ENCODE measurements around the gene LTK. TPM values are rescaled to one million over a fixed set of nuclear protein-coding genes. Genes with fewer than 3 reads are reported as not detected.
A peak's percentile ranks its signal among the peaks of the same experiment; 100 is the strongest.

The LTK gene
- total RNA-seq, 5 donors from 2014 or later (not counting 1 experiment from before 2014, with no cell fraction given): 2.0 to 14.3 (median 6.8) TPM

GRCh38 chr15:41486286-41486685 lies 27.3 kb downstream of the LTK start:
- Mint-ChIP-seq H3K9me3 (no peaks in the 10 kb centered on the region), H3K4me3 (no peak overlapping the region), H3K27me3 (peaks cover 0 to 2% of the 10 kb centered on the region in 2 donors), H3K27ac (no peak overlapping the region), H3K36me3 (peaks cover 5% of the 10 kb centered on the region), H3K4me1 (peaks cover 23 to 28% (median 23%) of the 10 kb centered on the region in 3 donors)
- 90% methylated on average over 41 of the region's 43 CpGs for WGBS (ENCODE audit: insufficient coverage)
- ATAC-seq (replicated peaks in 1 of 4) (no peak), DNase-seq (no peak)
- ChIA-PET CTCF (interaction anchor here in 1 of 2 donors (0.7 kb wide), 1 partner anchor 112 kb away, joined by 5 read pairs; no protein-coding TSS in a partner anchor), POLR2A (no interaction called here)
- H3K27ac ChIP-seq (ENCODE audit: low read length): no peak overlapping the region
- peaks cover 1 to 4% of the 10 kb centered on the region in 2 donors for H3K36me3 ChIP-seq (ENCODE audit: control insufficient read depth in 2 of 2, extremely low read depth in 1 of 2, insufficient read depth in 1 of 2, low read length in 1 of 2)
- H3K27me3 ChIP-seq (replicated peaks in 1 of 2; ENCODE audit: control insufficient read depth in 2 of 2, extremely low read depth in 1 of 2, insufficient read depth in 2 of 2, low read length in 1 of 2): peaks cover 0 to 12% of the 10 kb centered on the region in 2 experiments
- H3K4me3 ChIP-seq (ENCODE audit: control insufficient read depth in 1 of 2, extremely low read depth in 1 of 2, low read length in 1 of 2): no peak overlapping the region
- H3K9me3 ChIP-seq: no peaks in the 10 kb centered on the region
- H3K4me1 ChIP-seq (ENCODE audit: control insufficient read depth in 1 of 2, extremely low read depth in 1 of 2, insufficient read depth in 2 of 2, low read length in 2 of 2): peaks cover 2 to 31% of the 10 kb centered on the region in 2 experiments

GRCh38 chr15:41484937-41485625 lies 28.5 kb downstream of the LTK start:
- Histone ChIP-seq H3K36me3 (ENCODE audit: control insufficient read depth in 2 of 2, extremely low read depth in 1 of 2, insufficient read depth in 1 of 2, low read length in 1 of 2) (peaks cover 9 to 16% of the 10 kb centered on the region in 2 donors), H3K27ac (ENCODE audit: low read length) (no peak overlapping the region), H3K4me3 (ENCODE audit: control insufficient read depth in 1 of 2, extremely low read depth in 1 of 2, low read length in 1 of 2) (no peak overlapping the region), H3K27me3 (replicated peaks in 1 of 2; ENCODE audit: control insufficient read depth in 2 of 2, extremely low read depth in 1 of 2, insufficient read depth in 2 of 2, low read length in 1 of 2) (peaks cover 0 to 5% of the 10 kb centered on the region in 2 experiments), H3K4me1 (ENCODE audit: control insufficient read depth in 1 of 2, extremely low read depth in 1 of 2, insufficient read depth in 2 of 2, low read length in 2 of 2) (peaks cover 2 to 31% of the 10 kb centered on the region in 2 experiments), H3K9me3 (no peaks in the 10 kb centered on the region)
- Mint-ChIP-seq H3K27me3 (no peaks in the 10 kb centered on the region), H3K36me3 (peaks cover 16% of the 10 kb centered on the region), H3K4me3 (no peak overlapping the region), H3K9me3 (no peaks in the 10 kb centered on the region), H3K4me1 (peaks cover 20 to 24% (median 23%) of the 10 kb centered on the region in 3 donors), H3K27ac (no peak overlapping the region)
- CTCF ChIA-PET: no interaction called here
- POLR2A ChIA-PET: interaction anchor here in 1 of 2 donors (0.5 kb wide), 1 partner anchor 105 kb away, joined by 3 read pairs; no protein-coding TSS in a partner anchor
- DNase-seq (no peak), ATAC-seq (replicated peaks in 1 of 4) (no peak)
- 79% methylated on average over 6 of the region's 11 CpGs for WGBS (ENCODE audit: insufficient coverage)

GRCh38 chr15:41483519-41483918 lies 30.1 kb downstream of the LTK start:
- H3K4me1 ChIP-seq (ENCODE audit: control insufficient read depth in 1 of 2, extremely low read depth in 1 of 2, insufficient read depth in 2 of 2, low read length in 2 of 2): peaks cover 2 to 31% of the 10 kb centered on the region in 2 experiments
- H3K4me3 ChIP-seq (ENCODE audit: control insufficient read depth in 1 of 2, extremely low read depth in 1 of 2, low read length in 1 of 2): peak overlapping the region in 1 of 2 donors; percentile 23
- peaks cover 26% of the 10 kb centered on the region for H3K36me3 Mint-ChIP-seq
- peaks cover 0 to 5% of the 10 kb centered on the region in 2 experiments for H3K27me3 ChIP-seq (replicated peaks in 1 of 2; ENCODE audit: control insufficient read depth in 2 of 2, extremely low read depth in 1 of 2, insufficient read depth in 2 of 2, low read length in 1 of 2)
- ChIA-PET CTCF (interaction anchor here in 1 of 2 donors (0.5 to 0.6 kb wide), 3 partner anchors 18 to 77 kb away, joined by 3 to 7 read pairs (median 3); no protein-coding TSS in a partner anchor), POLR2A (no interaction called here)
- H3K4me3 Mint-ChIP-seq: peak overlapping the region; percentile 54 to 70 (median 57)
- peaks cover 9 to 32% of the 10 kb centered on the region in 2 donors for H3K36me3 ChIP-seq (ENCODE audit: control insufficient read depth in 2 of 2, extremely low read depth in 1 of 2, insufficient read depth in 1 of 2, low read length in 1 of 2)
- H3K4me1 Mint-ChIP-seq: peaks cover 20 to 24% (median 23%) of the 10 kb centered on the region in 3 donors
- H3K27ac Mint-ChIP-seq: peak overlapping the region; percentile 73 to 87
- H3K9me3 Mint-ChIP-seq: no peaks in the 10 kb centered on the region
- ATAC-seq (replicated peaks in 1 of 4): peak; percentile 56 to 75 (median 62)
- H3K27ac ChIP-seq (ENCODE audit: low read length): peak overlapping the region; percentile 64
- no CpG with 5 or more reads among the region's 2 CpGs for WGBS (ENCODE audit: insufficient coverage)
- peak in 2 of 35 experiments; percentile 15 to 54 for DNase-seq
- no peaks in the 10 kb centered on the region for H3K27me3 Mint-ChIP-seq
- peaks cover 2% of the 10 kb centered on the region for H3K9me3 ChIP-seq

GRCh38 chr15:41483115-41483514 lies 30.5 kb downstream of the LTK start:
- peak in 14 of 35 experiments; percentile 26 to 68 (median 34) for DNase-seq
- Mint-ChIP-seq H3K9me3 (no peaks in the 10 kb centered on the region), H3K27ac (peak overlapping the region; percentile 73 to 87), H3K4me1 (peaks cover 20 to 24% (median 22%) of the 10 kb centered on the region in 3 donors), H3K4me3 (peak overlapping the region; percentile 54 to 70 (median 57)), H3K27me3 (no peaks in the 10 kb centered on the region), H3K36me3 (peaks cover 28% of the 10 kb centered on the region)
- Histone ChIP-seq H3K36me3 (ENCODE audit: control insufficient read depth in 2 of 2, extremely low read depth in 1 of 2, insufficient read depth in 1 of 2, low read length in 1 of 2) (peaks cover 9 to 36% of the 10 kb centered on the region in 2 donors), H3K4me3 (ENCODE audit: control insufficient read depth in 1 of 2, extremely low read depth in 1 of 2, low read length in 1 of 2) (peak overlapping the region in 1 of 2 donors; percentile 23), H3K27me3 (replicated peaks in 1 of 2; ENCODE audit: control insufficient read depth in 2 of 2, extremely low read depth in 1 of 2, insufficient read depth in 2 of 2, low read length in 1 of 2) (peaks cover 0 to 5% of the 10 kb centered on the region in 2 experiments), H3K27ac (ENCODE audit: low read length) (peak overlapping the region; percentile 64), H3K9me3 (peaks cover 2% of the 10 kb centered on the region), H3K4me1 (ENCODE audit: control insufficient read depth in 1 of 2, extremely low read depth in 1 of 2, insufficient read depth in 2 of 2, low read length in 2 of 2) (peaks cover 2 to 29% of the 10 kb centered on the region in 2 experiments)
- peak; percentile 64 to 85 (median 77) for ATAC-seq (replicated peaks in 1 of 4)
- ChIA-PET CTCF (interaction anchor here in 1 of 2 donors (0.5 kb wide), 1 partner anchor 77 kb away, joined by 3 read pairs; no protein-coding TSS in a partner anchor), POLR2A (interaction anchor here (0.6 kb wide), 2 partner anchors 474 to 541 kb away, joined by 4 to 5 read pairs; no protein-coding TSS in a partner anchor)

GRCh38 chr15:41482110-41482877 lies 31.3 kb downstream of the LTK start:
- POLR2A ChIA-PET: interaction anchor here (0.6 kb wide), 3 partner anchors 96 to 540 kb away, joined by 4 to 5 read pairs (median 4); no protein-coding TSS in a partner anchor
- Histone ChIP-seq H3K9me3 (peaks cover 2% of the 10 kb centered on the region), H3K27me3 (replicated peaks in 1 of 2; ENCODE audit: control insufficient read depth in 2 of 2, extremely low read depth in 1 of 2, insufficient read depth in 2 of 2, low read length in 1 of 2) (peaks cover 0 to 2% of the 10 kb centered on the region in 2 experiments), H3K4me3 (ENCODE audit: control insufficient read depth in 1 of 2, extremely low read depth in 1 of 2, low read length in 1 of 2) (no peak overlapping the region), H3K4me1 (ENCODE audit: control insufficient read depth in 1 of 2, extremely low read depth in 1 of 2, insufficient read depth in 2 of 2, low read length in 2 of 2) (peaks cover 2 to 21% of the 10 kb centered on the region in 2 experiments), H3K36me3 (ENCODE audit: control insufficient read depth in 2 of 2, extremely low read depth in 1 of 2, insufficient read depth in 1 of 2, low read length in 1 of 2) (peaks cover 9 to 43% of the 10 kb centered on the region in 2 donors), H3K27ac (ENCODE audit: low read length) (no peak overlapping the region)
- Mint-ChIP-seq H3K9me3 (no peaks in the 10 kb centered on the region), H3K27ac (peak overlapping the region; percentile 73 to 87), H3K27me3 (no peaks in the 10 kb centered on the region), H3K4me1 (peaks cover 17 to 20% (median 20%) of the 10 kb centered on the region in 3 donors), H3K36me3 (peaks cover 33% of the 10 kb centered on the region), H3K4me3 (no peak overlapping the region)
- no peak for DNase-seq
- no peak for ATAC-seq (replicated peaks in 1 of 4)
- WGBS (ENCODE audit: insufficient coverage): 92% methylated on average over 2 of the region's 9 CpGs
- CTCF ChIA-PET: no interaction called here
